GM19240 (cell line): ENCODE results near the gene RXFP4.

Source experiments
- DNase-seq: peaks from one replicate; pipeline ENCODE4 v3.0.0; 2011; ENCODE audit warnings: low spot score; ENCODE audit not compliant: insufficient read length

The RXFP4 gene

GRCh38 chr1:155957411-155957915, 16.0 kb downstream of the RXFP4 start:
- DNase-seq = no peak

- no peak for DNase-seq
Observed at GRCh38 chr1:155960081-155960745, 18.8 kb downstream of the RXFP4 start.

- no peak for DNase-seq
Observed at GRCh38 chr1:155961937-155962336, 20.5 kb downstream of the RXFP4 start.

GRCh38 chr1:155962599-155963211, 21.3 kb downstream of the RXFP4 start:
- DNase-seq = no peak

- no peak for DNase-seq
Observed at GRCh38 chr1:155964193-155964592, 22.8 kb downstream of the RXFP4 start.

GRCh38 chr1:155966135-155966534, 24.7 kb downstream of the RXFP4 start:
- no peak for DNase-seq

- DNase-seq = no peak
Observed at GRCh38 chr1:155966750-155967149, 25.3 kb downstream of the RXFP4 start.

GRCh38 chr1:155967341-155968050, 26.1 kb downstream of the RXFP4 start:
- DNase-seq = no peak

GRCh38 chr1:155968051-155968400, 26.6 kb downstream of the RXFP4 start:
- DNase-seq = no peak

GRCh38 chr1:155968670-155969069, 27.2 kb downstream of the RXFP4 start:
- DNase-seq = no peak

GRCh38 chr1:155969377-155969791, 27.9 kb downstream of the RXFP4 start:
- DNase-seq = no peak

- DNase-seq = no peak
Observed at GRCh38 chr1:155970531-155971167, 29.2 kb downstream of the RXFP4 start.

- no peak for DNase-seq
Observed at GRCh38 chr1:155971910-155972809, 30.7 kb downstream of the RXFP4 start.

GRCh38 chr1:155973723-155974122, 32.3 kb downstream of the RXFP4 start:
- no peak for DNase-seq

GRCh38 chr1:155974208-155975115, 33.0 kb downstream of the RXFP4 start:
- no peak for DNase-seq

- no peak for DNase-seq
Observed at GRCh38 chr1:155975375-155976061, 34.1 kb downstream of the RXFP4 start.

GRCh38 chr1:155976062-155976912, 34.8 kb downstream of the RXFP4 start:
- DNase-seq = no peak

- no peak for DNase-seq
Observed at GRCh38 chr1:155976913-155977689, 35.7 kb downstream of the RXFP4 start.
